Measurements from ENCODE around the gene PRL.

PRL gene

GRCh38 chr6:22290045-22290444 is 6.8 kb downstream of the PRL start:
- no peak for DNase-seq

- no peak for DNase-seq
Observed at GRCh38 chr6:22288721-22289120, 8.1 kb downstream of the PRL start.

DNA sequence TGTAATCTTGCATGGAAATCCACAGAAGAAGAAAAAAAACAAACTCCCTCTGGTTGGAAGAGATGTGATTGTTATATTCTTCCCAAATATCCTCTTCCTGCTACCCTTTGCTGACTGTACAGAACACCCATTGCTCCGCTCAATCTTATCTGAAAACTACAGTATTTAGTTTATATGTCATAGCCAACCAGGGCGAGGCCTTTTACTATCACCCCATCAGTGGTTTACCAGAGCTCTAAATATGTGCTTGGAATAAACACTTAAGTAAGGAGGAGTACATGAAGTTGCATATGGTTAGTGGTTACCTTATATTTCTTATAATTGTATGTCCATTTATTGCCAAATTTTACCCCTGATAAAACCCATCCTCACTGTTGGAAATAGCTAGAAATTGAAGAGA is 12.2 kb downstream of the PRL start:
- no peak for DNase-seq

DNA sequence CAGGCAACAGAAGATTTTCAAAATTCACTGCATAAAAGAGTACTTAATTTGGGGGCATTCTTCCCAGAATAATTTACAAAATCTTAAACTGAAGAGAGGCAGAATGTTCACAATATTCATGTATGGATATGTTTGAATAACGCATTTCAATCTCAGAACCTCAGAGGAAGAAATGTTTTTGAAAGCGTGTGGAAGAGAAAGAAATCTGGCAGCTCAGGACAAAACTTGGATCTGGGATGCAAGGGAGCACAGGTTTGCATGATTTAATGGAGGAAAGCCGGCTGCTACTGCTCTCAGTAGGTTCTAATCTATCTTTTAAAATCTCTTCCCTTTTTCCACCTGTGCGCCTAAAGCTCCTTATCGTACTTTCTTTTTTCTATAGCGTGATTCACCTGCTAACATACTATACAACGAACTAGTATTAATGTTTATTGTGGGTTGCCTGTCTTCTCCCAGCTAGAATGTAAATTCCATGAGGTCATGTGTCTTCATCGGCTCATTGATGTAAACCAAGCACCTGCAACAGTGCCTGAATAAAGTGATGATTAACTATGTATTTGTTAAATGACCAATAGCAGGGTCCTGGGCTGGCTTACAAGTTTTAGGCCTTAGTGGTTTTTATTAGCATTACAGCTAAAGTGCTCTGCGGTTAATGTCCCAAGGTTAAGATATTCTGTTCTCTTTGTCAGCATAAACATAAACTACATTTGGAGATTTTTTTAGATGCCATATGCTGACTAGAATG is 15.3 kb downstream of the PRL start:
- no peak for DNase-seq

GRCh38 chr6:22279427-22279826 is 17.4 kb downstream of the PRL start:
- DNase-seq = no peak

DNA sequence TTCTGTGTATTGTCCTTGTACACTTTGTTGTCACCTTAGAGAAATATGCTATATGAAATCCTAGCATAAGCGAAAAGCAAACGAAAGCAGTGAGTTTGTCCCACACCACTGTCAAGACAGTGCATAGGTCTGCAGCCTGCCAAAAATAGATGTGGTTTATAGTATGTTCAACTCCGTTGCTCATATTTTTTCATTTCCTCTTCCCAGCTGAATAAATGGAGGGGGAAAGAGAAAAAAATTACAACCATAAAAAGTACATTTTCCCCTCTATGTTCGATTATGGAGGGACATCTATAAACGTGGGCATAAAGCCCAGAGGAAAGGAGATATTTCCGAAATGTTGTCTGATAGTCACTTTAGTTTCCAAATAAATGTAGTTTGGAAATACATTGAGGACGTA is 25.8 kb downstream of the PRL start:
- DNase-seq = no peak

DNA sequence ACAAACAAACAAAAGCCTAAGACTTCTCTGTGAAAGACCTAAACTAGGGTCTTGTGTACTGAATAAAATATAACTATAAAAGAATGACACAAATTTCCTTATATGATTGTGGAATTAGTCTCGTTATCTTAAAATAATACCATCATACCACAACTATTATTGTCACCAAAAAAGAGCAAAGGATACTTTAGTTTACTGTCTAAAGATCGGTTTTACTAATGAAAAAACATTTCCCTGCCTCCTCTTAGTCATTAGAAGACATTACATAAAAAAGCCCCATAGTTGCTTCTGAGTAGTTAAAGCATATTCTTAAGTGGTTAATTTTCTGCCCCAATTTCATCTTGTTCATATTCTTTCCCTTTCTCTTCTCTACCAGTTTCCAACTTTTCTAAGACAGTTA is 33.1 kb downstream of the PRL start:
- DNase-seq = no peak

- DNase-seq = no peak
Observed at GRCh38 chr6:22254886-22255285, 42.0 kb downstream of the PRL start.

- DNase-seq = no peak
Observed at GRCh38 chr6:22253955-22254655, 42.7 kb downstream of the PRL start.

- no peak for DNase-seq
Observed at GRCh38 chr6:22251348-22251747, 45.5 kb downstream of the PRL start.

GRCh38 chr6:22250486-22250885 is 46.4 kb downstream of the PRL start:
- DNase-seq = no peak

DNA sequence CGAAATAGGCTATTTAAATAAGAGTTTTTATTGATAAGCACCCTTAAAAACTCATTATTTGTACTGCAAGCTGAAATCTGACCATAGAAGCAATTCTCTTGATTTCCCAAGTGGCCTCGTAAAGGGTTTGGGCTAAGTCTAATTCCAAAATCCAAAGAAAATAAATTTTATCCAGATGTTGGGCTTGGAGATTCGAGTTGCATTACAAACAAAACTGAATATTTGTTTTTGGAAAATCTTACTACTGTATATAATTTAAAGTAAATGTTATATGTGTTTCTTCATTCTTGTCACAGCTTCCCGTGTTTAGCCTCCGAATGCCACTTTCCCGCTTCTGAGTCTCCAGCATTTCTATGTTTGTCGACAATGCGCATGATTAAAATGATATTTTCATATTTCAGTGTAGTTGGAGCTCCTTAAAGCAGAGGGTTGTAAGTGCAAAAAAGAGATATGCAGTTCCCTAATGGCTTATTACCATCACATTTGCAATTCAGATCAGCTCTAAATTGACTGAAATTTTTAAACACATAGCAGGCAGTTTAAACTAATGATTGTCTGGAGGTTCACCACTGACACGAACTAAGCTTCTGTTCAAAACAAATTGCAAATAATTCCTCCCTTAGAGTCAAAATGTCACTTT is 47.0 kb downstream of the PRL start:
- no peak for DNase-seq

- DNase-seq = no peak
Observed at GRCh38 chr6:22248513-22249308, 48.1 kb downstream of the PRL start.

DNA sequence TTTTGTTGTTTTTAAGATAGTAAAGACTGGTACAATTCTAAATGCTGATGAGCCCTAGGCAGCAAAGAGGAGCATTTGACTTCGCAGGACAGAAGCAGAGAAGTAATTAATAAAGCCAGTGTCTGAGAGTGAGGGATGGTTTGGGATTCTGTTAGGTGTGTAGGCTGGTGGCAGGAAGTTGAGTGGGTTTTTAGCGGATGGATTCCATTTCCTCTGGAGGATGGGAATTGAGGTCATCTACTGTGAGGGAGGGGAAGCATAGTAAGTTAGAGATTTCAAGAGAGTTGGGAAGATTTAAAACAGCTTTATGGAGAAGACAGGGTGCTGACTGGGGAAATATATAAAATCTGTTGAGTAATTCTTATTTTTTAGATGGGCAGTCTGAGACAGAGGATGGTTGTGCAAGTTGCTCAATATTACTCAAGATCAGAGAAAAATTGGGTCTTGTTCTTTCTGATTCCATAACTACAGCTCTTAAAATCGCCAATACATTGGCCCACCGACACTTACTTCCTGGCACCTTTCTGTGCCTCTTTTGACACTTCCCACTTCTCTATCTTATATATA is 48.8 kb downstream of the PRL start:
- DNase-seq = no peak

DNA sequence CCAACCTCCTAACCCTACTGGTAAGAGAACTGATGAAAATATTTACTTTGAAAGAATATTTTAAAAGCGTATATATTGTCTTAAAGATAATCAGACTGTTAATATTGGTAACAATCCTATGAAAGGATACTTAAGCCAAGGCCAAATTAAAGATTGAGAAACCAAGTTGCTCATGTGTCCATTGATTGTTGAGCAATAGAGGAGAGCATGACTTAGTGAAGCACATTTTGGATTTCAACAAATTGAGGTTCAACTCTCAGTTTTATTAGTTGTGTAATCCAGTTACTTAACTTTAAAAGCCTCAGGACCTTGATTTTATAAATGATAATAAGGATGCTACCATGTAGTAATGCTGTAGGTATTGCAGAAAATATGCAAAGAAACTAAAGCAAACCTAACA is 56.8 kb downstream of the PRL start:
- no peak for DNase-seq

- no peak for DNase-seq
Observed at GRCh38 chr6:22239261-22239921, 57.4 kb downstream of the PRL start.

- DNase-seq = no peak
Observed at GRCh38 chr6:22238861-22239260, 58.0 kb downstream of the PRL start.

- DNase-seq = no peak
Observed at GRCh38 chr6:22237526-22237925, 59.3 kb downstream of the PRL start.

Data from GF-D8 (cell line).